NCI-H2107 treated with DMSO at 0.1 percent for 48 hours (cell line): ENCODE results near the gene MAP4K4.
"Not testable (repeated sequence)": the region's sequence is repeated elsewhere in the genome, so short reads cannot be mapped to it uniquely, and the experiment has no call there.

Experiments
- DNase-seq: peaks from one replicate; lab custom pipeline; 2025; ENCODE audit not compliant: unreplicated experiment; lab: John Stamatoyannopoulos, UW

MAP4K4 gene

GRCh38 chr2:101899871-101900270, 202.4 kb downstream of the MAP4K4 start:
- DNase-seq: no peak

GRCh38 chr2:101900375-101900774, 202.9 kb downstream of the MAP4K4 start:
- no peak for DNase-seq

GRCh38 chr2:101901241-101901640, 203.7 kb downstream of the MAP4K4 start:
- no peak for DNase-seq

- DNase-seq: no peak
These were observed 204.7 kb downstream of the MAP4K4 start for GRCh38 chr2:101902169-101902568.

GRCh38 chr2:101904916-101905315, 207.4 kb downstream of the MAP4K4 start:
- no peak for DNase-seq

- no peak for DNase-seq
These were observed 208.3 kb downstream of the MAP4K4 start for GRCh38 chr2:101905746-101906336.

- no peak for DNase-seq
These were observed 212.3 kb downstream of the MAP4K4 start for GRCh38 chr2:101909760-101910159.

- no peak for DNase-seq
These were observed 215.0 kb downstream of the MAP4K4 start for GRCh38 chr2:101912545-101912944.

GRCh38 chr2:101921319-101921952, 223.9 kb downstream of the MAP4K4 start:
- DNase-seq: no peak

GRCh38 chr2:101921953-101922325, 224.4 kb downstream of the MAP4K4 start:
- no peak for DNase-seq

GRCh38 chr2:101924311-101924710, 226.8 kb downstream of the MAP4K4 start:
- DNase-seq: not testable (repeated sequence)

- no peak for DNase-seq
These were observed 232.5 kb downstream of the MAP4K4 start for GRCh38 chr2:101930019-101930418.

GRCh38 chr2:101930847-101931246, 233.3 kb downstream of the MAP4K4 start:
- DNase-seq: no peak

- DNase-seq: no peak
These were observed 233.9 kb downstream of the MAP4K4 start for GRCh38 chr2:101931402-101931801.

- DNase-seq: not testable (repeated sequence)
These were observed 238.3 kb downstream of the MAP4K4 start for GRCh38 chr2:101935764-101936163.

- no peak for DNase-seq
These were observed 245.3 kb downstream of the MAP4K4 start for GRCh38 chr2:101942851-101943250.
